Glomerular visceral epithelial cell (primary cell): ENCODE data around the gene SPEM2.

Experiments
- DNase-seq: peaks from one replicate; pipeline ENCODE4 v3.0.0-alpha.2; 2016; ENCODE audit errors: extremely low spot score

Gene SPEM2

GRCh38 chr17:7425316-7425715, at the start of gene SPEM2:
Gene SPEM2, plus strand, starts transcription at chr17:7425616. Its CDS starts 73 bp downstream, at chr17:7425689.
- DNase-seq: no peak

GRCh38 chr17:7379134-7379533, 46.3 kb upstream of the SPEM2 start:
- no peak for DNase-seq

- DNase-seq: peak; percentile 15
Observed at GRCh38 chr17:7380321-7380720, 45.1 kb upstream of the SPEM2 start.

GRCh38 chr17:7380855-7381683, 44.3 kb upstream of the SPEM2 start, which contains the start of gene TNK1:
Gene TNK1, plus strand, starts transcription at chr17:7381089. Its CDS starts 1,838 bp downstream, at chr17:7382927.
- peak; percentile 58 for DNase-seq

- no peak for DNase-seq
Observed at GRCh38 chr17:7382901-7383300, 42.5 kb upstream of the SPEM2 start.

GRCh38 chr17:7383371-7383741, 42.1 kb upstream of the SPEM2 start:
- DNase-seq: no peak

- DNase-seq: no peak
Observed at GRCh38 chr17:7383742-7384488, 41.5 kb upstream of the SPEM2 start.

GRCh38 chr17:7384489-7385081, 40.8 kb upstream of the SPEM2 start:
- no peak for DNase-seq

- no peak for DNase-seq
Observed at GRCh38 chr17:7388856-7389255, 36.6 kb upstream of the SPEM2 start.

- DNase-seq: no peak
Observed at GRCh38 chr17:7389924-7390910, 35.2 kb upstream of the SPEM2 start.

- no peak for DNase-seq
Observed at GRCh38 chr17:7391307-7391706, 34.1 kb upstream of the SPEM2 start.

GRCh38 chr17:7392696-7393612, 32.5 kb upstream of the SPEM2 start:
- no peak for DNase-seq

GRCh38 chr17:7393613-7394451, 31.6 kb upstream of the SPEM2 start:
- peak; percentile 53 for DNase-seq

GRCh38 chr17:7394452-7395191, 30.8 kb upstream of the SPEM2 start, which contains the start of gene PLSCR3:
Gene PLSCR3, minus strand, starts transcription at chr17:7394525. Its CDS starts 415 bp downstream, at chr17:7394110.
- DNase-seq: peak; percentile 92

GRCh38 chr17:7396147-7396546, 29.3 kb upstream of the SPEM2 start:
- DNase-seq: no peak

- no peak for DNase-seq
Observed at GRCh38 chr17:7398612-7399011, 26.8 kb upstream of the SPEM2 start.

GRCh38 chr17:7403043-7403726, 22.2 kb upstream of the SPEM2 start:
- no peak for DNase-seq

GRCh38 chr17:7403727-7403976, 21.8 kb upstream of the SPEM2 start:
- DNase-seq: peak; percentile 77
